HG03064 (cell line): Measurements from ENCODE around the gene NACAD.
"Not testable (repeated sequence)": the region's sequence is repeated elsewhere in the genome, so short reads cannot be mapped to it uniquely, and the experiment has no call there.

Source experiments
- ATAC-seq: cut with Tn5 transposase; IDR thresholded peaks from one replicate; pipeline ENCODE4 v1.9.1; 2021; ENCODE audit warnings: low read depth; ENCODE audit not compliant: unreplicated experiment

The NACAD gene

GRCh38 chr7:45061806-45062425 is 26.9 kb downstream of the NACAD start:
- no peak for ATAC-seq

- no peak for ATAC-seq
Observed at GRCh38 chr7:45061352-45061751, 27.4 kb downstream of the NACAD start.

GRCh38 chr7:45060295-45060694 is 28.5 kb downstream of the NACAD start:
- ATAC-seq, result no peak

DNA sequence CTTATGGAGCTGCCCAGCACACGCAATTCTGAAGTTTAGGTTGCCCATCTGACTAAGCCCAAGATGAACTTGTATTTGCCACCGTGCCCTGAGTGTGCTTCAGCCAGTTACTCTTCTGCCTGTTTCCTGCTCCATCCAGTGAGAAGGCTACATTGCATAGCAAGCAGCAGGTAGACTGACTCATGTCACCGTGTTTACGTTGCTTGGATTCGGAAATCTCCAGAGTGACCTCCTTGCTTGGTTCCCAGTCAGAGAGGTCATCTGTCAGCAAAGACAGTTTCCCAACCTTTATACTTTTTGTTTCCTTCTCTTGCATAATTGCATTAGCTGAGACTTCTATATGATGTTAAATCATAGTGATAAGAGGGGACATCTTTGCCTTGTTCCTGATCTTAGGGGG is 30.9 kb downstream of the NACAD start:
- ATAC-seq, result no peak

DNA sequence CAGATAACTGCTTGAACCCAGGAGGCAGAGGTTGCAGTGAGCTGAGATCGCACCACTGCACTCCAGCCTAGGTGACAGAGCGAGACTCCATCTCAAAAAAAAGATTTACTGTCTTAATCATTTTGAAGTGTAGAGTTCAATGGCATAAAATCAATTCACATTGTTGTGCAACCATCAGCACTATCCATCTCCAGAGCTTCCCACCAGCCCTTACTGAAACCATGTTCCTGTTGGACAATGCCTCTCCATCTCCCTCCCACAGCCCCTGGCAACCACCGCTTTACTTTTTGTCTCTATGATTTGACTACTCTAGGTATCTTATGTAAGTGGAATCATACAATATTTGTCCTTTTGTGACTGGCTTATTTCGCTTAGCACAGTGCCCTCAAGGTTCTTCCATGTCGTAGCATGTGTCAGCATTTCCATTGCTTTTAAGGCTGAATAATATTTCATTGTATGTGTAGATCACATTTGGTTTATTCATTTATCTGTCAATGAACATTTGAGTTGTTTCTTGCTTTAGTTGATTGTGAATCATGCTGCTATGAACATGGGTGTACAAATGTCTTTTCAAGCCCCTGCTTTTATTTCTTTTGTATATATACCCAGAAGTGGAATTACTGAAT is 33.1 kb downstream of the NACAD start:
- ATAC-seq, result no peak

DNA sequence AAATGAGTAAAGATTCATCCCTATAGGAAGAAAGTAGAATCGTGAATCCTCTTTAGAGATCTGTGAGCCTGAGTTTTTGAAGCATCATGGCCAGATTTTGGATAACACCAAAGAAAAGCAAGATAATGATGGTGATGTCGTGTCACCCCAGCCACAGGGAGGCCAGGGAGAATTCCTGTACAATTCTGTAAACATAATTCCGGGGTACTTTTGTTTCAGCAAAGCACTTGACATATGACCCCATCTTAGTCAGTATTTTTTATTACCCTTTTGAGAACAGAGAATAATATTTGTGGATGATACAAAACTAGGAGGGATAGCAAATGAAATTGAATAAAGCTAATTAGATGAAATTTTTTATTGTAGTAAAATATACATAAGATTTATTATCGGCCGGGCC is 33.8 kb downstream of the NACAD start:
- ATAC-seq, result no peak

DNA sequence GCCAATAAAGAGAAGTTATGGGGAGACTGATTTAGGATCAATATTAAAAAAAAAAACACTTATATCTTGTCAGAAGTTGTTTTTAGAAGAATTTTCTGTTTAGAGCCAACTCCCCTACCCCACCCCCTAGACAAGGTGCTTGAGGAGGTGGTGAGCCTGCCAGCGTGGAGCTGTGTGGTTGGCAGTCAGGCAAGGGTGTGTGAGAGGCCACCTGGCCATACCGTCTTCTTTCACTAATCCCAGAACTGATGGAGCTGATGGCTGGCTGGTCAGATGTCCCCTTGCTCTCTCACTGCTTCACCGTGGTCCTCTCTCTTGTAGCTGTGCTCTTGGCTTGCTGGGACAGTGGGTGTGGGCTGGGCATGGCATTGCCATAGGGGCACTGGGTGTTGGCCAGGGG is 34.3 kb downstream of the NACAD start:
- ATAC-seq, result no peak

DNA sequence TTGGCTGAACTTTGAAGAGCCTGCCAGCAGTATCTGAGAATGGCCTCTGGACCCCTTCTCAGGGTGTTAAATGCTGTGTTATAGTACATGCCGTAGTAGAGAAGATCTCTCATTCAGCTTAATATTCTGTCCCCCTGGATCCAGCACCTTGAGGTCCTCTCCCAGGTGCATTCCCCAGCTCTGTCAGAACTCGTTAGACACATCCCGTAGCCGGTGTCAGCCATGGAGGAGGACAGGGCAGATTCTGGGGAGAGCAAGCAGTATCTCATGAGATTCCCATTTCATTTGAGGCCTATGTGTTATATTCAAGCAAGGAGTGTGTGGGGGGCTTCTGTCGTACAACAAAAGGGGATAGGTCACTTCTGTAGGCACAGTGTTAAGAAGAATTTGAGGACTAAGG is 34.8 kb downstream of the NACAD start:
- ATAC-seq, result no peak

DNA sequence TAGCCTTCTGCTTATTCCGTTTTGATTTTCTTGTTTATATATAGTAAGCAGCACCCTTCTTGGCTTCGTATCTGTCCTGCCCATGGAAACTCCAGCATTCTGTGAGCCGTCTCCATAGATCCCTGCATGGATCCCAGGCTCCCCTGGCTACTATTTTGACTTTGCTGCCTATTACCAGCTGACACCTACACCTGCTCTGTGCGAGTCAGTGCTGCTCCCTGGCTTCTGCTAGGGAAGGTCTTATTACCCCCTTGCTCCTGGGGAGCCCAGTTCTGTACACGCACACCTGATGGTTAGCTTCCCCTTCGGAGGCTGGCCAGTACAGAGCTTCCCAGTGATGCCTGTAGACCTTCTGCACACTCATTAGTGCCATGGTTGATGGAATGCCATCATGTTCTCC is 35.4 kb downstream of the NACAD start:
- ATAC-seq, result no peak

DNA sequence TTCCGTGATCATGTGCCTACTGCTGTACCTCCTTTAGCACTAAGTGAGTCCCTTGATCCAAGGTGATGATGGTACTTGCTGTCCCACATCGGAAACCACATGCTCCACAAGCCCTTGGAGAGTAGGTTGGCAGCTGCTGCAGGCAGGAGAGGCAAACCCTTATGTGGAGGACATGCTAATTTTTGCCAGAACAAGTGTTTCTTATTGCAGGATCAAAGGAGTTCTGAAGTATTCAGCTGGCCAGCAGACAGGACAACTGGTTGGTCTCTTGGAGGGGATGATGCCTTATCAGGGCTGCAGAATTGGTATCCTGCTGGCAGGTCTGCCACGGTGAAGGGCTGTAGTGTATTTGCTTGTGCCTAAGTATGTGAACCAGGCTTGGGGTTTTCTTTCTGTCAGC is 36.8 kb downstream of the NACAD start:
- ATAC-seq, result no peak

- no peak for ATAC-seq
Observed at GRCh38 chr7:45050198-45050597, 38.6 kb downstream of the NACAD start.

DNA sequence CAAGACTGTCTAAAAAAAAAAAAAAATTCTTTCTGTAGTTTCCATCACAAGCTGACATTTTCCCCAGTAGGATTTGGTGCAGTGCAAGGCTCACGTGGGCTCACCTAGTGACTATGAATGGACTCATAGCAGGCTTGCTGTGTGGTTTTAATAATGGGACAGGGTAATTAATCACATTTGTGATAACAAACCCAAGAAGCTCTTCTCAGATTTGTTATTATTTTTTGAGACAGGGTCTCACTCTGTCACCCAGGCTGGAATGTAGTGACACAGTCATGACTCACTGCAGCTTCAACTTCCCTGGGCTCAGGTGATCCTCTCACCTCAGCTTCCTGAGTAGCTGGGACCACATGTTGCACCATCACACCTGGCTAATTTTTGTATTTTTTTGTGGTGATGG is 40.0 kb downstream of the NACAD start:
- no peak for ATAC-seq

- ATAC-seq, result no peak
Observed at GRCh38 chr7:45044338-45044737, 44.4 kb downstream of the NACAD start.

GRCh38 chr7:45039106-45039505 is 49.7 kb downstream of the NACAD start:
- ATAC-seq, result no peak

DNA sequence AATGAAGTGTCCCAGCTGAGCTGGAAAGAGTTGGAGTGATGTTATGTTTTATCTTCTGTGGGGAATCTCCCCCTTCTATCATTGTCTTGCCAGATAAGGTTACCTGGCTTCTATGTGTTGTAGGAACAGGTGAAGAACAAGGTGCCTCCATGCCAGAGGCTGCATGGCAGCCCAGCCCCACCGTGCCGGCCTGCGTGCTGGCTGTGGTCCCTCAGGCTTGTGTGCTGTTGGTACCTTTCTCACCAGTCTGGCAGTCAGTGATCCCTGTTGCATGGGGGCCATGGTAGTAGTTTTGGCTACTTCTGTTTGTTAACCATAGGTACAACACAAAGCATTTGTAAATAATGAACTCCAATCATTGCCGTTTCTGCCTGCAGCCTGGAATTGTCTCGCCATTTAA is 50.9 kb downstream of the NACAD start:
- no peak for ATAC-seq

GRCh38 chr7:45036796-45037195 is 52.0 kb downstream of the NACAD start:
- no peak for ATAC-seq

DNA sequence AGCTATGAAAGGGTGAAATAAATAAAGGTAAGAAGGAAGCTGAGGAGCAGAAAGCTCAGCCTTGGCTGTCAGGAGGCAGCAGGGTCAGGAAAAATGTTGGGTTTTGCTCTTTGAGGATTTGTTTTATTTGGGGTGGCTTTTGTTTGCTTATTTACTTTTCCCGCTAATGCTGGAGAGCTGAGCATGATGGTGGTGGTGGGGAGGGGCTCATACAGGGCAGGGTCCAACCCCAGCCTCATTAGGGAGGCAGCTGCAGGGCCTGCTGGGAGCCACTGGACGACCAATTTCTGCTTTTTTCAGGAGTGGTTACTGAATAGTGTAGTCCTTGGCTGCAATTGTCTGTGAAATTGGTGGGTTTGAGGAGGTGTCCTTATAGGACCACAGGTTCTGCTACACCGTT is 52.5 kb downstream of the NACAD start:
- no peak for ATAC-seq

DNA sequence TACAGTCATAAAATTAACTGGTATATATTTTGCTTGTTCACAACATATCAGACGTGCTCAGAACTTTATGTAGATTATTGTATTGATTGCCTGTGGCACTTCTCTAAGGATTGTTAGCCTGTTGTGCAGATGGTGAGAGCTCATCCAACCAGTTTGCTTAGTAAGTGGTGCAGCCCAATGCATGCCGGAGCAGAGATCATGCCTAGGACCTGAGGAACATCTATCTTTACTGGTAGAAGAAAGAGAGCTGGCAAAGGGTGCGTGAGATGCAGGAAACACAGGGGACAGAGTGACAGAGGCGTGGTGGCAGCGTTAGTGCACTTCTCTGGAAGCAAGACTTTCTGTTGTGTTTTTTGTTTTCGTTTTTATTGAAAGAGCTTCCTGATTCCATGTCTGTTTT is 52.9 kb downstream of the NACAD start:
- ATAC-seq, result no peak

GRCh38 chr7:45035371-45035770 is 53.4 kb downstream of the NACAD start:
- no peak for ATAC-seq

DNA sequence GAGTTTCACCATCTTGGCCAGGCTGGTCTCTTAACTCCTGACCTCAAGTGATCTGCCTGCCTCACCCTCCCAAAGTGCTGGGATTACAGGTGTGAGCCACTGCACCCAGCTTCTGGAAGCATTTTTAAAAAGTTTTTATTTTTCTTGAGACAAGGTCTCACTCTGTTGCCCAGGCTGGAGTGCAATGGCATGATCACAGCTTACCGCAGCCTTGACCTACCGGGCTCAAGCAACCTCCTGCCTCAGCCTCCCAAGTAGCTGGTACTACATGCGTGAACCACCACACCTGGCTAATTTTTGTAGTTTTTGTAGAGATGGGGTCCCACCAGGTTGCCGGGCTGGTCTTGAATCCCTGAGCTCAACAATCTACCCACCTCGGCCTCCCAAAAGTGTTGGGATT is 54.1 kb downstream of the NACAD start:
- ATAC-seq, result not testable (repeated sequence)

- ATAC-seq, result no peak
Observed at GRCh38 chr7:45033931-45034290, 54.9 kb downstream of the NACAD start.

- no peak for ATAC-seq
Observed at GRCh38 chr7:45033261-45033930, 55.4 kb downstream of the NACAD start.
